Adipose tissue (tissue), 3 donors: ENCODE measurements around the gene UBD. TPM values are rescaled to one million over a fixed set of nuclear protein-coding genes. Genes with fewer than 3 reads are reported as not detected.

ENCODE experiments used
- H3K27ac ChIP-seq: one replicate; pipeline ENCODE4 v1.5.1; 2013; ENCODE audit warnings: low read depth, low read length
- WGBS, 3 donors: extraction: QIAGEN DNeasy Blood & Tissue Kit; methylation state at CpG; one replicate each; pipeline ENCODE4 v1.1.7; 2013; 5-methylcytosine and 5-hydroxymethylcytosine counted together
- polyA plus RNA-seq, 3 donors: library from polyadenylated mRNA; stranded (reverse); fragments of 200-250 nt; gene quantifications; one replicate each; pipeline ENCODE4 v1.2.3, GENCODE V29; 2013
- donor health status: healthy with polysubstance abuse.
- donor health status: Bipolar disorder and iron deficiency.
- donor health status: healthy.

Gene UBD
- polyA plus RNA-seq, 3 donors, result 0.67 to 2.4 (median 0.77) TPM

GRCh38 chr6:29527564-29527963, 32.0 kb downstream of the UBD start:
- H3K27ac ChIP-seq, result no peak overlapping the region
- WGBS, 3 donors, result 70 to 100% (median 78%) methylated on average over 2 of the region's 2 CpGs

DNA sequence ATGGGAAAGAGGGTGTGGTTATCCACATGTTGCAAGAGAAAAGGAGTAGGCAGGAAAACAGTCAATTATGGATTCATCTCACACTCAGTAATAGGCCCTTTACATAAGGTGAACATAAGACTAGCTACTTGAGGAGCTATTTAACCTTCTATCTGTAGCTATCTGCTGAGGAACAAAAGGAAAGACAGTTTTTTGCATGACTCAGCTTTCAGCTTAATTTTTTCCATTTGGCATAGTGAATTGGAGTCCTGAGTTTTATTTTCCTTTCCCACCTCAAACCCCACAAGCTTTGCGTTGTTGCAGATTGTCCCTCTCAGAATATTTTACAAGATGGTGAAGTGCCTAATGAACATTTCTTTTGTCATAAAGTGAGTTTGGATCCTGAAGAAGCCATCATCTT, 32.4 kb downstream of the UBD start:
- 76 to 89% (median 78%) methylated on average over 1 of the region's 1 CpG for WGBS, 3 donors
- no peak overlapping the region for H3K27ac ChIP-seq

DNA sequence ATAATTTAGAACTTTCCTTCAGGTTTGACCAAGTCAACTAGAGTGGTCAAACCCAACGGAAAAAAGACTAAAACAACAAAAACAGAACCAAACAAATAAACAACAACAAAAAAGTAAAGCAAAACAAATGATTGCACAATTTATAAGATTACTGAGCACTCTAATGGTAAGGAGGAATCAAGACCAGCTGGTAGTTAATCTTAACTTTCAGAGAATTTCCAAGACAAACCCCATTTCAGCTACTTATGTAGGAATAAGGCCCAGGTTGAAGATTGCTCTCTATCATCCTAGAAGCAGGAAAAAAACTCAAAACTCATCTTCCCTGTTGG, 34.3 kb downstream of the UBD start:
- WGBS, 3 donors, result 0 to 3% (median 3%) methylated on average over 1 of the region's 1 CpG
- no peak overlapping the region for H3K27ac ChIP-seq

DNA sequence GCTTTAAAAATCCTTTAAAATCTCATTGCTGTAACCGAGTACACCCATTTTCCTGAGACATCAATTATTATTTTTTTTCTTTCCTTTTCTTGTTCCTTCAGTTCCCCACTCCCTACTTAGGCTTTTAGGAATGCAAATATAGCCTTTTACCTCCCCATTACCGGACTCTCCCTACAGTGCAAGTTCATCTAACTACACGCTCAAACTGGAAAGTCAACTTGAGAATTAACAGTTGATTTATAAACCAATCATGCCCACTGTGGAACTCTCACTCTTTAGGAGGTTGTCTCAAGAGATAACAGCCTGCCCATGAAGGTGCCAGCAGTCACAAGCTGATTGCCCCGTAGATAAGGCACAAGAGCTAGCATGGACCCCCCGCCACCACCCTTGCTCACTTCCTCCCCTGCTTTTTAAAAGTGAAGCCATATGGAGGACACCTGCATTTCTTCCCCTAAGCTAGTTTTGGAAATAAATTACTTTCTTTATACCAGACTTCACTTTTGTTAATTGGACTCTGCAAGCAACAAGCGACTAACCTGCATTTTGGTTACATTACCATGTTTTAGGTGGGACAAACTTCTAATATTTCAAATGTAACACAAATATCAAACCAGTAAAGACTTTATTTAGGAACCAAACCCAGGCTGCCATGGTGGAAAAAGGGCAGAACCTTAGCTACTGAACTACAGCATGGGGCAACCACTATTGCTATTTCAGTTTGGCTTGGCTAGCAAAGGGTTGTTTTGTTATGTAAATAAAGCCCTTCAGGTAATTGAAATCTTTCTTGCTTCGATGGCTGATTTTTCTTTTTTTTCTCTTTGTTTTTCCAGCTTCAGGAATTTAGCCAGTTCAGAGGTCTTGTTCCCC, 34.9 kb downstream of the UBD start:
- WGBS, 3 donors, result 22 to 63% (median 61%) methylated on average over 7 of the region's 7 CpGs
- H3K27ac ChIP-seq, result no peak overlapping the region

DNA sequence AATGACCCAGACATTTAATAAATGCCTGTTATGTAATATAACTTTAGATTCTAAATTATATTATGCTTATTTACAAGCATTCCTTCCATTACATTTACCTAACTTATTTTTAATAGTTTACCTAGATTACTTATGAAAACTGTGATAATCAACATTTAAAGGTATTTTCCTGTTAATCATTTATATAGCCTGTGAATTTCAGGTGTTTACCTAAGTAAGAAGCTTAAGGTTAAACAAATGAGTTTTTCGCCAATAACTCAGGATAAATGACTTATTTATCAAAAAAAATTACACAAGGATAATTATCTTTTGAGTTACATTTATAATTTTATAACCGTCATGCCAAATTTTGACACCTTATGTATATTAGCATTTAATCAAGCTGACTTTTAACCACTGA, 35.5 kb downstream of the UBD start:
- WGBS, 3 donors, result 20 to 77% (median 67%) methylated on average over 2 of the region's 2 CpGs
- no peak overlapping the region for H3K27ac ChIP-seq

DNA sequence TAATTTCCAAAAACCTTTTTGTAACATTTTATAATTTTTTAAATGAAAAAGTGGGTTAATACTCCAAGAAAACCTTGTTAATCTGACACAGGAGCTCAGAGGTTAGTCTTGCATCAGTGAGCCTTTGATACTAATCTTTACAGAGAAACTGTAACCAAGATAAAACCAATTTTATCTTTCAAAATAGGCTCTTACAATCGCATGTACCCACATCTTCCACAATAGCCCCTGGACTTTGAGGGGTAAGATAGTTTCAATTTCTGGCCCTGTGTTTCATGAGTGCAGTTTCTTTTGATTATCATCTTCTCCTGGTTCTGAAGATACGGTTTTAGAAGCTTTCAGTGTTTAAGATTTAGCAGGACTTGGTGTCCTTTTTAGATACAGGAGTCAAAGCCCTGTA, 37.3 kb downstream of the UBD start:
- no peak overlapping the region for H3K27ac ChIP-seq
- WGBS, 3 donors, result 61 to 80% (median 79%) methylated on average over 2 of the region's 2 CpGs

DNA sequence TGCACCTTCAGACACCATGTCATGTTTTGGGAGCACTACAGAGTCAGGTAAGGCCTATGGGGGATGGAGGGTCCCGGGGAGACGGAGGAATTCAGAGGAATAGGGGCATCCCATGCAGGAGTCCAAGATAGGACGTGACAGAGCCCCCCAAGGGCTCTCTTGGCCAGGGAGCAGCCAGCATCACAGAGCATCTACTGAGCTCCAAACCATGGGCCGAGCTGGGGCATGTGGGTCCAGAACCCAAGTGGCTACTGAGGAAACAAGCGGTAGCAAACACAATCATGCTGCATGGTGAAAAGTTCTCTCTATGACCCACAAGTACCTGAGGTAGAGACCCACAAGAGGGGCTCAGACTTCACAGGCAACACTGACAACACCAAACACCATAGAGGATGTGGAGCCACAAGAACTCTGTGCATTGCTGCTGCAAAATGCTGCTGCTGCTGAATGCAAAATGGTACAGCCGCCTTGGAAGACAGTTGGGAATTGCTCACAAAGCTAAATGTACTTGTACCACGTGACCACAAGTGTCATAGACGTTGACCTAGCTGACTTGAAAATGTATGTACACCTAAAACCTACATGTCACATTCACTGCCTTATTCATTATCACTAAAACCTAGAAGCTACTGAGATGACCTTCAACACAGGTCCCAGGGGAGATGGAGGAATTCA, 38.4 kb downstream of the UBD start:
- 57 to 67% (median 59%) methylated on average over 8 of the region's 8 CpGs for WGBS, 3 donors
- H3K27ac ChIP-seq, result no peak overlapping the region

DNA sequence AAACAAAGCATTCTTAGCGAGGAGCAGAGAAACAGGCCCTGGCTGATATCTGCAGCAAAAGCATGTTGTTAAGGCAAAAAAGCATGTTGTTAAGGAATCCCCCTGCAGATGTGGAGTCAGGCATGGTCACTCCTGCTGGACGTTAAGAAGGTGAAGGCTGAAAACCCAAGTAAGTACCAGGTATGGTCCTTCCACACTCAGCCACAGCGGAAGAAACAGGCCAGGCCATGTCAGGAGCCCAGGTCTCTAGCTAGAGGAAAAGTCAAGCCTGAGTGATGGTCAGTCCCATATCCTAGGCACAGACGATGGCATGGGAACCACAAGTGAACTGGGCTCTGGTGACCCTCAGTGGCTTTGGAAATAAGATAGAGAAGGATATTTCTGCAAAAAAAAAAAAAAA, 39.3 kb downstream of the UBD start:
- WGBS, 3 donors, result 78 to 90% (median 82%) methylated on average over 4 of the region's 4 CpGs
- no peak overlapping the region for H3K27ac ChIP-seq

- 81 to 92% (median 86%) methylated on average over 5 to 6 of the region's 6 CpGs for WGBS, 3 donors
- H3K27ac ChIP-seq, result no peak overlapping the region
Measured at GRCh38 chr6:29519291-29520010, 40.1 kb downstream of the UBD start.

DNA sequence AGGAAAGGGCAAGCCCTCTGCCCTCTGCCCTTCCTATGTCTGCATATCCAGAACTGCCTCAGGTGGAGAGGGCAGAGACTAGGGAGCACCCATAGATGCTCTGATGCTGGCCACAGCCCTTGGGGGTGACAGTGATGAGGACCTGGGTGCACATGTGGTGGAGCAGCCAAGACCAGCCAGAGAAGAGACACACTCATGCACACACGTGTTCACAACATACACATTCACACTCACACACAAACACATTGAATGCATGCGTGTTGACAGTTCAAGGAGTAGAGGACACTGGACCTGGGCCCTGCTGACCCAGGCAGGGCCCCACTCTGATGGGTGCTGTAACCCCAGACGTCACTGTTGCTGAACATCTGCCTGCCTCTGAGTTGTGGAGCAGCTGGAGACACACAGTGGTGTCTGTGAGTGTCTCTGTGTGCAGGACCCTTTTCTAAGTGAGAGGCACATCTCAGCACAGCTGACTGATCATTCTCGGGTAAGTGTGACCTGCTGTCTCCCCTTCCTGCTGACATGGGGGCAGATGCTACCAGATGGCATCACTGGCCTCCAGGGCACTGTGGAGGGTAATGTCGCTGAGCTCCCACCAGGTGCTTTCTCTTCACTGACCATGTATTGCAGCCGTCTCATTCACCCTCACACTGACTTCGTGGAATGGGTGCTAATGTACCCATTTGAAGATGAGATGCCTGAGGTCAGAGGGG, 41.6 kb downstream of the UBD start:
- 77 to 86% (median 82%) methylated on average over 7 of the region's 7 CpGs for WGBS, 3 donors
- no peak overlapping the region for H3K27ac ChIP-seq

DNA sequence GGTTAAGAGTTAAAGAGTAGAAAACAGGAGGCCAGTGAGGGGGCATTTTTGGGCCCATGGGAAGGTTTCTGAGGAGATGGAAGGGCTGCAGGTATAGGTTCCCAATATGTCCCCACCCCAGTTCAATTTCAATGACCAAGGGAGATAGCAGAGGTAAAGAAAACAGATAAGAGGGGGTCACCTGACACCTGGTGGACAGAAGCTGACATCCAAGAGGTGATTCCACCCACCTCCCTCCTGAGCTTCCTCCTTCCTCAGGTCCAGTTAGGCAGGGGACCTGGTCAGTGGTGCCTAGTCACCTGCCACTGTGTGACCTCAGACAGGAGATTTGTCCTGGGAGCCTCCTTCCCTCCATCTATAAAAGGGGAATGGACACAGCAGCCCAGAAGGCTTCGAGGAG, 42.3 kb downstream of the UBD start:
- WGBS, 3 donors, result 81 to 86% (median 85%) methylated on average over 1 of the region's 1 CpG
- no peak overlapping the region for H3K27ac ChIP-seq

DNA sequence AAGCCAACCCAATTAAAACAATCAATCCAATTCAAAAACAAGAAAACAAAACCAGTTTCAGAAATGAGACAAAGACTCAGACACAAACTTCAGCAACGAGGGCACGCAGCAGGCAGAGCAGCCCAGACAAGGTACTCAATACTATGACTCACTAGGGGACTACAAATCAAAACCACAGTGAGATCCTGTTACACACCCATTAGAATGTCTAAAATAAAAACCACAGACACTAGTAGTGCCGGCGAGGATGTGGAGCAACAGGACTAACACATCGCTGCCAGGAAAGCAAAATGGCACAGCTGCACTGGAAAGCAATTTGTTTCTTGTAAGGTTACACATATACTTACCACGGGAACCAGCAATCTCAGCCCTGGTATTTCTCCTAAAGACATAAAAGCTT, 43.4 kb downstream of the UBD start:
- H3K27ac ChIP-seq, result no peak overlapping the region
- 38 to 74% (median 47%) methylated on average over 6 of the region's 6 CpGs for whole genome bisulfite sequencing, 3 donors

DNA sequence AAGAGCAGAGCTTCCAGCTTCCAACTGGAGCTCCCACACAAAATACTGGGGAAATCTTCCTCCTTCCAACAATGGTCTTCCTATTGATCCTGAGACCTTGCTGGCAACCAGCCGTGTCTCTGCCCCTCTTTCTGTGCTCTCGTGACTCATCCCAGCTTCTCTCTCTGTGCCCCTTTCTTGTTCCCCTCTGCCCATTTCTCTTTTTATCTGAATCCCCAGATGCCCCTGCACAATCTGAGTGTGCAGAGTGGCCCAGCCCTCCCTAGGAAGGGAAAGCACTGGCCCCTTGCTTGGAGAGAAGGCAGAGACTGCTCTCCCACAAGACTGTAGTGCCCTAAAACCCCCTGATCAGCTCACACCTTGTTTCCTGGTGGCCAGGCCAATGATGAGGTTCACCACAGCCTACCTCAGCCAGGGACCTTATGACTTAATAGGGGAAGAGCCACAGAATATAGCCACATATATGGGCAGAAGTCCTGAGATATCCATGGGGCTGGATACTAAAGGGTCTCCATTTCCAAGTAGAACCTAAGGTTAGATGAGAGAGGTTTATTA, 48.7 kb downstream of the UBD start:
- WGBS, 3 donors, result 75 to 88% (median 83%) methylated on average over 2 of the region's 2 CpGs
- H3K27ac ChIP-seq, result no peak overlapping the region

- no peak overlapping the region for H3K27ac ChIP-seq
- 41 to 78% (median 43%) methylated on average over 4 of the region's 4 CpGs for WGBS, 3 donors
Measured at GRCh38 chr6:29510202-29510601, 49.3 kb downstream of the UBD start.

DNA sequence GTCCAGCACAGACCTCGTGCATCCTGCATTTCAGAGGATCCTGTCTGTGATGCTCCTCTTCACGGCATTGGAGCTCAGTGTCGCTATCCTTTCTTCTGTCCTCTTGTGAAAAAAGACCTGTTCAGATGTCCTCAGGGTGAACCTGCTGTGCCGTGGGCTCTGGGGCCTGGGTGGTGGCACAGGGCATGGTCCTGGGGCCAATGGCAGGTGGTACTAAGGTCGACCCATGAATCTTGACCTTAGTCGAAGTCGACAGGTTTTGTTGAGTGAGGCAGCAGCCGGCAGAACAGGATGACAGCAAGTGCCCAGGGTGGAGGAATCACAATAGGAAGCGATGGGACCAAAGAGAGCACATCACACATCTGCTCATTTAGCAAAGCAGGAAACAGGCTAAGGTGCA, 49.8 kb downstream of the UBD start:
- no peak overlapping the region for H3K27ac ChIP-seq
- WGBS, 3 donors, result 73 to 83% (median 83%) methylated on average over 9 of the region's 9 CpGs

GRCh38 chr6:29509239-29509638, 50.3 kb downstream of the UBD start:
- H3K27ac ChIP-seq, result no peak overlapping the region
- WGBS, 3 donors, result 75 to 88% (median 78%) methylated on average over 6 of the region's 6 CpGs

DNA sequence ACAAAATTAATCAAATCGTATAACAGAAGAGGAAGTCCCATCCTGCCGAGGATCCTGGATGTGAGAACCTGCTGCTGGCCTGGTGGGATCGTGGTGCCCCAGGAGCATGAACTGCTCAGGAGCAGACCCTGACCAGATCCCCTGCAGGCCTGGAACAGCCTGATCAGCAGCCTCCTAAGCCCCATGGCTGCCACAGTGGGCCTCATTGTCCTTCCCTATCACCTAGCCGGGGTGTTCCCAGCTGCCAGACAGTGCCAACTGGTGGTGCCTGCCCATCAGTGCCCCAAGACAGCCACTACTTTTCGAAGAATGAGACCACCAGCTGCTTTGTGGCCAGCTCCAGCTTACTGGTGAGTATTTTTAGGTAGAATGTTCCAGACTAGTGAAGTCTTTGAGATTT, 52.2 kb downstream of the UBD start:
- H3K27ac ChIP-seq, result no peak overlapping the region
- 72 to 84% (median 77%) methylated on average over 5 of the region's 5 CpGs for WGBS, 3 donors

GRCh38 chr6:29506446-29507067, 53.0 kb downstream of the UBD start:
- 72 to 89% (median 78%) methylated on average over 11 of the region's 11 CpGs for WGBS, 3 donors
- H3K27ac ChIP-seq, result no peak overlapping the region
